GM21526 (cell line): Measurements from ENCODE around the gene ARHGAP32.

ENCODE experiments used
- ATAC-seq: cut with Tn5 transposase; IDR thresholded peaks from one replicate; pipeline ENCODE4 v1.9.1; 2021; ENCODE audit warnings: moderate library complexity; ENCODE audit not compliant: unreplicated experiment, low FRiP score

ARHGAP32 gene

DNA sequence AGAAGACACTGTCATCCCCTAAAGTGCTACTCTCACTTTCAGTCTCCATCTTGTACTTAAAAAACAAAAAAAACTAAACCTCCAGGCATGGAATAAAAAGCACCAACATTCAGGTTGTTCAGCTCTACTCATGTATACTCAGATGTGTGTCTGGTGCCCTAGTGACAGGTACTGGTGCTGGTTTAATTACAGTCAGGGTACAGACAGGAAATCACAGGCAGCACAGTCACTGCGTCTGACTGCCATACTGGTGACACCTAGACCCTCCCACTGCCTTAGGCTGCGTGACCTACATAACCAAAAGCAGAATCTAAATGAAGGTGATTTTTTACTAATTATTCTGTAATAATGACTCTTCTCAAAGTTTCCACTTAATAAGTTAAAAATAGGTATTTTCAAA, at the start of gene ARHGAP32:
Gene ARHGAP32, minus strand, starts transcription at position 176 of the 400 bp plus-strand sequence. Its CDS starts 127 bp downstream, at position 49.
- ATAC-seq, result no peak

GRCh38 chr11:129239207-129239606, 47.1 kb upstream of the ARHGAP32 start:
- no peak for ATAC-seq

- no peak for ATAC-seq
Observed at GRCh38 chr11:129237880-129238638, 45.9 kb upstream of the ARHGAP32 start.

GRCh38 chr11:129237456-129237855, 45.3 kb upstream of the ARHGAP32 start:
- ATAC-seq, result no peak

DNA sequence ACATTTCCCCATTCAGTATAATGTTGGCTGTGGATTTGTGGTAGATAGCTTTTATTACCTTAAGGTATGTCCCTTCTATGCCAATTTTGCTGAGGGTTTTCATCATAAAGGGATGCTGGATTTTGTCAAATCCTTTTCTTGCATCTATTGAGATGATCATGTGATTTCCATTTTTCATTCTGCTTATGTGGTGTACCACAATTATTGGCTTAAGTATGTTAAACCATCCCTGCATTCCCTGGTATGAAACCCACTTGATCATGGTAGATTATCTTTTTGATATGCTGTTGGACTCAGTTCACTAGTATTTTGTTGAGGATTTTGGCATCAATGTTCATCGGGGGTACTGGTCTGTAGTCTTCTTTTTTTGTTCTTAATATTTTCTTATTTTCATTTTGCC, 44.7 kb upstream of the ARHGAP32 start:
- ATAC-seq, result no peak

DNA sequence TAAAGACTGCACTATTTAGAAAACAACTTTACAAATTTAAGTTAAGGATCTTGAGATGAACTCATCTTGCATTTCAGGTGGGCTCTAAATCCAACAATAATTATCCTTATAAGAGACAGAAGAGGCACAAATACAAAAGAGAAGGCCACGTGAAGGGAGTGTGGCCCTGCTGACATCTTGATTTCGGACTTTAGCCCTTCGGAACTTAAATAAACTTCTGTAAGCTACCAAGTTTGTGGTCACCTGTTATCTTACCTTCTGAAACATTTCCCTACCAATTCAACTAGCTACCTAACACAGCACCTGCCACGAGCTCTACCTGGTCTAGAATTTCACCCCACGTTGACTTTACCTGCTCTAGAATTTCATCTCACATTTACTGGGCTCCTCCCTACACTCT, 42.9 kb upstream of the ARHGAP32 start:
- ATAC-seq, result no peak

DNA sequence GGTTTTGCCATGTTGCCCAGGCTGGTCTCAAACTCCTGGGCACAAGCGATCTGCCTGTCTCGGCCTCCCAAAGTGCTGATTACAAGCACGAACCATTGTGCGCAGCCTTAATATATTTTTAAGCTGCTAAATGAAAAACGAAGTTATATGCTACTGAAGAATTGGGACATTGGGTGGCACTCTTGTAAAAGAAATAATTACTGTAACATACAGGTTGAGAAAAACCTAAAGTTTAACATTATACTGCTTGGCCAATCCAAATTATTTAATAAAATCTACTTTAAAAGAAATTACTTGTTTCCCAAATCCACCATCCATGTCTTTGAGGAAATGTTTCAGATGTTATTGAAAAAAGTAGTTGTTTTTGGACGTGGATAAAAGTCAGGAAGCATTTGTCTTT, 37.9 kb upstream of the ARHGAP32 start:
- ATAC-seq, result no peak

DNA sequence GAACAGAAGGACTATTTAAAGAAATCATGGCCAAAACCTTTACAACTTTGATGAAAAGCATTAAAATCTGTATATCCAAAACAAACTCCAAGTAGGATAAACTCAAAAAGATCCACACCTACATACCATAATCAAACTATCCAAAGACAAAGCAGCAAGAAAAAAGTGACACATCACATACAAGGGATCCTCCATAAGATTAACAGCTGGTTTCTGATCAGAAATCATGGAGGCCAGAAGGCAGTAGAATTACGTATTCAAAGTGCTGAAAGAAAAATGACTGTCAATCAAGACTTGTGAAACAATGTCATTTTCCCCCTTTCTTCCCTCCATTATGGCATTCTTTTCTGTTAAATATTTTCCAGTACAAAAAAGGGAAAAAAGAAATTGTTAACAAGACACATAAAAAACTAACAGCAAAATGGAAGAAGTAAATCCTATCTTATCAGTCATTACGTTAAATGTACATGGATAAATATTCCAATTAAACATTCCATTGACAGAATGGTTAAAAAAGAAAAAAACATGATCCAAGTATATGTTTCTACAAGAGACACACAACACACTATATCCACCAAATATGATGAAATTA, 34.2 kb upstream of the ARHGAP32 start:
- no peak for ATAC-seq

- ATAC-seq, result no peak
Observed at GRCh38 chr11:129225190-129225589, 33.1 kb upstream of the ARHGAP32 start.

GRCh38 chr11:129224538-129224937, 32.4 kb upstream of the ARHGAP32 start:
- ATAC-seq, result no peak

GRCh38 chr11:129223701-129224149, 31.6 kb upstream of the ARHGAP32 start:
- no peak for ATAC-seq

- no peak for ATAC-seq
Observed at GRCh38 chr11:129223260-129223659, 31.1 kb upstream of the ARHGAP32 start.

- ATAC-seq, result no peak
Observed at GRCh38 chr11:129222158-129222557, 30.0 kb upstream of the ARHGAP32 start.

DNA sequence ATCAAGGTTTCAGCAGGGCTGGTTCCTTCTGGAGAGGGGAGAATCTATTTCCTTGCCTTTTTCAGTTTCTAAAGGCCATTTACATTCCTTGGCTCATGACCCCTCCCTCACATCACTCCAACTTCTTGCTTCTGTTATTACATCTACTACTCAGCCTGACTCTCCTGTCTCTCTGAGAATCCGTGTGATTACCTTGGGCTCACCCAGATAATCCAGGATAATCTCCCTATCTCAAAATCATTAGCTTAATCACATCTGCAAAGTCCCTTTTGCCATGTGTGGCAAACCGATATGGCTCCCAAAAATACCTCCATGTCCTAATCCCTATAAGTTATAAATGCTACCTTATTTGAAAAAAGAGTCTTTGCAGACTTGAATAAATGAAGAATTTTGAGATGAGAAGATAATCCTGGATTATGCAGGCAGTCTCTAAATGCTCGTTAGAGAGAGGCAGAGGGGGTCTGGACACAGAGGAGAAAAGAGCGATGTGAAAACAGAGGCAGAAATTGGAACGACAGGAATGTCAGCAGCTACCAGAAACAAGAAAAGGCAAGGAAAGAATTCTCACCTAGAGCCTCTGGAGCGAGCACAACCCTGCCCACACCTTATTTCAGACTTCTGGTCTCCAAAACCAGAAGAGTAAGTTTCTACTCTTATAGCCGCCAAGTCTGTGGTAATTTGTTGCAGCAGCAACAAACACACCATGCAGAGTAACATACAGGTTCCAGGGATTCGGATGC, 23.6 kb upstream of the ARHGAP32 start:
- ATAC-seq, result no peak

GRCh38 chr11:129214710-129215295, 22.7 kb upstream of the ARHGAP32 start:
- ATAC-seq, result no peak

DNA sequence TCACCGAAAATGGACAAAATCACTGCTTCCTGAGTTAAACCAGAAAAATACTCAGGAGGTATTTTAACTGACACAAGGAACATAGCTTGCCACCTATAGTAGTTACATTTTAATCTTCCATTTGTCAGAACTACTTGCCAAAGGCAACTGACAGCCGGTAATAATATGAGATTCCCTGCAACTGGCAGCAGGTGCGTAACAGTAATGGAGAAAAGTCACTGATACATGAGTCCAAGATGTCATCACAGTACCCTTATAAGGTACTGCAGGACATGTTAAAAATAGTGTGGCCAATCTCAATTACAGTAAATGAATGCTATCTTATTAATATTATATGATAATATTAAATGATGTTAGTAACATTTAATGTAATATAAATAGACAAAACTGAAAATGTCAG, 21.1 kb upstream of the ARHGAP32 start:
- no peak for ATAC-seq

GRCh38 chr11:129211397-129211796, 19.3 kb upstream of the ARHGAP32 start:
- ATAC-seq, result no peak

DNA sequence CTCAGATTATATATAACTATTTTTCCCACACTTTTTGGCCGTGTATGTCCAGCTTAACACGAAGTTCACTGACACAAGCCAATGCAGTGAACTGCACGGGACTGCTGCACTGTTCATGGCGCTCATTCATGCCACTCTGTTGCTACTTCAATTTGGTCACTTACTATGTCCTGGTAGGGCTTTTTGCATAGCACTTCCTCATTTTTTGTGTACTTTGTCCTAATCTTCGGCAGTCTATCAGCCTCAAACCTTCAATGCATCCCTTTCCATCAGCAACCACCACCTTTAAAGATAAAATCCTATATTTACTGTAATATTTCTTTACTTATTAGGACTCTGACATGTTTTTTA, 18.7 kb upstream of the ARHGAP32 start:
- no peak for ATAC-seq

DNA sequence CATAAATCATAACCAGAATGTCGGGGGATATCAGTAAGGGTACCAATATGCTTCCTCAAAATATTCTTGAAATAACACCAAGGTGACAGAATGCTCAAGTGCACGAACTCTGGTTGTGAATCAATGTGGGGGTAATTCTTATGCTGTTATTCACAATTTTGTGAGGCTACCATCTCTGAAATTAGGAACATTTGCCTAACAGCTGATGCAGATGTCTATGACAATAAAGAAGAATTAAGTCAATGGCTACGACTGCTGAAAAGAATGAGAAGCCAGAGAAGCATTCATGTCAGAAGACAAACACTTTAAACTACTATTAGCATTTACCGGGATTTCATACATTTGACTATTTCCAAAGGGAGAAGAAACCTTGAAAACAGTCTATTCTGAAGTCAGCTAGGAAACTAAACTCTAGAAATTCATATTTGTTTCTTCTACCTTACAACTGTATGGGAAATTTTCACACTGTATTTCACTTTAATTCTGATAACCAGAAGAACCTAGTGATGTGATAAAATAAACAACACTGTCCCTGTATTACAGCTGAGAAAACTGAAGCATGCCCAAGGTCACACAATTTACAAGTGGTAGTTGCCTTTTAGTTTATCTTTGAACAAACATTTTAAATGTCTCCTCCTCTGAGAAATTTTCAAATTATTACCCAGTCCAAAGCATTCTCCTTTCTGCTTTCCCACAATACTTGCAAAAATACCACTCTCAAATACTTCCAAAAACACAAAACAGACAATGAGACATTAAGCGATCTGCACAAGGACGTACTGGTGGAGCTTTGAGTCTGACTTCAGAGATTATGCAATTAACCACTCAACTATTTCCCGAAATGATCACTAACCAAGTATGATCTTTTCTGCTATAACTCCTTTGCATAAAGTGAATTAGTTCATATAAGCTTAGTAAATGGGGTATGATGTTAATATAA, 18.0 kb upstream of the ARHGAP32 start:
- no peak for ATAC-seq

GRCh38 chr11:129208863-129209262, 16.7 kb upstream of the ARHGAP32 start:
- ATAC-seq, result no peak
